GM21619 (cell line): ENCODE results near the gene C1QTNF12.

Experiments used
- ATAC-seq: cut with Tn5 transposase; IDR thresholded peaks from one replicate; pipeline ENCODE4 v1.9.1; 2021; ENCODE audit not compliant: unreplicated experiment

Gene C1QTNF12

GRCh38 chr1:1215080-1215676 lies 31.3 kb downstream of the C1QTNF12 start:
- ATAC-seq = no peak

DNA sequence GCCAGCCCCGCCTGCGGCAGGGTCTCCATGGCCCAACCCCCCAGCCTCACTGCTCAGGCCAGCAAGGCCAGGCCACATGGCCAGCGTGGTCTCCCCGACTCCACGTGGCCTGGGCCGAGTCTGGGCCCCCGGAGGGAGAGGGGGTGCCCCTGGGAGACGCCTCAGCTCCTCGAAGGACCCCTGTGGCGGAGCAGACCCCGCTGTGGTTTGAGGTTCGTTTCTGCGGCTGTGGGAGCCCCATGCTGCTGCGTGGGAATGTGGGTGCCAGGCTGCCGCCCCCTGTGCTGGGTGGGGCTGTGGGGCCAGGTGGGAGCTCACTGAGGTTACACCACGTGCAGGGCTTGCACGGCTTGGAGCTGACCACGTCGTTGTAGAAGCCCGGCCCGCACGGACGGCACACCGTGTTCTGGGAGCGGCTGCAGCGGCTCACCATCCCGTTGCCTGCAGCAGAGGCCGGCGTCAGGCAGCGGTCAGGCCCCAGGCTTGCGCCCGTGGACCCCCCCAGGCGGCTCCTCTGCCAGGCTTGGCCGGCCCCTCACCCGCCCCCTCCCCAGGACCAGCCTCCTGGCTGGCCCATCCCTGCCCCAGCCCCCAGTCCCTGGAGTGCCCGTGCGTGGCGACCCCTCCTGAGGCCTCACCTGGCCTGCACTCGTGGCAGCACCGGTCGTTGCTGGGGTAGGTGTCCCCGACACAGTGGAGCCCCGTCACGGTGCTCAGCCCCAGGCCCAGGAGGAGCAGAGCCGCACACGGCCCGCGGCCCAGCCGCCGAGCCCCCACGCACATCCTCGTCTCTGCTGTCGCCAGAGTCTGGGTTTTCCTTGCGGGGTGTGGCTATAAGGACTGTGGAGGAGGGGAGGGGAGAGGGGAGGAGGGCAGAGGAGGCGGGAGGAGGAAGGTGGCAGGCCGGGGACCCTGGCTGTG lies 32.9 kb downstream of the C1QTNF12 start, which contains the start of gene TNFRSF4:
TNFRSF4 (minus strand) TSS at position 809 of the 921 bp plus-strand sequence; CDS start at position 783, 26 bp downstream.
- no peak for ATAC-seq

GRCh38 chr1:1212780-1213344 lies 33.7 kb downstream of the C1QTNF12 start:
- ATAC-seq = no peak

- ATAC-seq = no peak
Observed at GRCh38 chr1:1211541-1212441, 34.7 kb downstream of the C1QTNF12 start.

GRCh38 chr1:1210726-1211540 lies 35.6 kb downstream of the C1QTNF12 start:
- ATAC-seq = no peak

DNA sequence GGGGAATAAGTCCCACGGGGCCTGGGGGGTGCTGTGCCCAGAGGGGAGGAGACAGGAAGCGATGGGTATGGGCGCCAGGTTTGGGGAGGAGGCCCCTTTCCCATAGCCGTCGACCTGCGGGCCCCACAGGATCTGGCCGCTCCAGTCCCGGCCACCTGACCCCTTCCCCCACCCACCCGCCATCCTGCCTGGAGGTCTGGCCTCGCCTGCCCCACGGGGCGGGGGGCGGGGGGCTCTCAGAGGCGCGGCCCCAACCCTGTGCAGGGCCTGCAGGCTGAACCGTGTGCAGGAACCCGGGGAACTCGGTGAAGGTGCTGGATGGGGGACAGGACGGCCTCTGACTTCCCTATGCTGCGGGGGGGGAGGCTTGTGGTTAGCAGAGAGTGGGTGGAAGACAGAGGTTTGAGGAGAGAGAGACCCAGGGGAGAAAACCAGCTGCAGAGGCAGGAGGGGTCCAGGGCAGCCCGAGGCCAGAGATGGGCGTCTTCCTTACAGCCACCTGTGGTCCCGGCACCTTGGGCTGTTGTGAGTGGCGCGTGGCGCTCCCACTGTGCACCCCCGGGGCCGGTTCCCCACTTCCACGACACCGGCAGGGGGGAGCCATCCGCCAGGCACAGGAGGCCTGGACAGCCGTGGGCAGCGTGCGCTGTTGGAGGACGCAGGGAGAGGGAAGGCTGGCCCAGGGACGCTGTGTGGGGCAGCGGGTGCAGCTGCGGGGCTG lies 37.6 kb downstream of the C1QTNF12 start:
- ATAC-seq = no peak

- ATAC-seq = no peak
Observed at GRCh38 chr1:1207571-1207892, 39.0 kb downstream of the C1QTNF12 start.

DNA sequence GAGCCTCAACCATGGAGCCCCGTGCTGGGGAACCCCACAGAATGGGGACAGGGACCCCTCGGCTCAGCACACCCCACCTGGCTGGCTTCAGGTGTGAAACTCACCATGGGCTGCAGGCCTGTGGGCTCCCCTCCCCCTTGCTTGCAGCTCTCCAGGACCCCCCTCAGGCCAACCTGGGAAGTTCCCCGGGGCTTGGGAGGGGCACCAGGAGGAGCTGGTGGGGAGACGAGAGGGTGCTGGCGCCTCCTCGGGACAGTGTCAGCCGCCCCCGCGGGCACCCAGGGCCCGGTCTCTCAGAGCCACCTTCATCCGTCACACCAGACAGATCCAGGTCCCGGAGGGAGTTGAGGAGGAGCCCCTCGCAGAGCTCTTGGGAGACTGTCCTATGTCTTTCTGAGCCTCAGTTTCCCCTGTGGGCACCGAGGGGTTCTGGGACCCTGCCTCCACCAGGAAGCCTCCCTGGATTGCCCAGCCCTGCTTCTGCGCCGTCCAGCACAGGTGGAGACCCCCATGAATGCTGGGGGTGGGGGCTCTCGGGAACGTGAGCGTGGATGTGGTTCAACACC lies 39.5 kb downstream of the C1QTNF12 start:
- no peak for ATAC-seq

DNA sequence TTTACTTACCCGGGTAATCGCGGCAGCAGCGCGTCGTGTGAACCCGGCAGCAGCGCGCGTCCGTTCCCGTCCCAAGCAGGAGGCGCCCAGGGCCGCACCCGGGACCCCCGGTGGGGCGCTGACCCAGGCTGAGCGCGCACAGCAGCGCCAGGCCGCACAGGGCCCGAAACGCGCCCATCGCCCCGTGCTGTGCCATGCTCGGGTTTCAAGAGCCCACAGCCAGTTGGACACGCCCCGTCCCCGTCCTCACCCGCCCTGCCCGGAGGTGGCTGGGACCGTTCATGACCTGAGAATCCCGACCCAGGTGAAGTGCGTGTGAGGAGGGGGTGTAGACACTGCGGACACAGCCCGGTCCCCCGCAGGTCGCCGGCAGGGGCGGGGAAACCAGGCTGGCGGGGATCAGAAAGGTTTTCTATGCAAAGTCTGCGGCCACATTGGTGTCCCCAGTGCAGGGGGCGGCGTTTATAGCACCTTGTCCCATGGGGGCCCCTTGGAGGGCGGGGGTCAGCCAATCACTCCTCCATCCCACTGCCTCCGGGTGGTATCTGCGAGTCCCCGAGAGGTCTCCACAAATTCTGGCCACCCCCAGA lies 40.1 kb downstream of the C1QTNF12 start, which contains the start of gene TNFRSF18:
TNFRSF18 (minus strand) TSS at position 217 of the 590 bp plus-strand sequence; CDS start at position 196, 21 bp downstream.
- ATAC-seq = no peak

DNA sequence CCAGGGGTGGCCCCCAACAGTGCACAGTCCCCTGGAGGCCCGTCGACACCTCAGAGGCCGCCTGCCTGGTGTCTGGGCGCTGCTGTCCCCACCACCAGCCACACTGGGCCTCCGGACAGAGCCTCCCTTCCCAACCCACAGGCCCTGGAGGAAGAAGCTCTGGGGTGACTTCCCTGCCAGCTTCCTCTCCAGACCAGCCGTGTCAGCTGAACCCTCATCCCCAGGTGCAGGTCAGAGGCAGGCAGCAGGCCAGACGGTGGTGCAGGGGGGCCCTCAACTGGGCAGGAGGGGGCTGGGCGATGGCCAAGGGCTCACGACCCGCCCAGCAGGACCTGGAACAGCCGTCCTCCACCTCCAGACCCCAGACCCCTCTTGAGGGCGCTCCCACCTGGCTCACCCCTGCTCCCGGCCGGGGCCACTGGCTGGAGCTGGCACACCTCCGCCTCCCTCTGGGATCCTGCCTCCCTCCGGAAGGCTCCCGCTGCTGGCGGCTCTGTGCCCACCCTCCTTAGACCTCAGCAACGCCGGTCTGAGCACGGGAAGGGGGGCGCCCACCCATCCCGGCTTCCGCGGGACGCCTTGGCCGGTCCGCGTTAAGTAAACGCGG lies 40.6 kb downstream of the C1QTNF12 start:
- ATAC-seq = no peak

DNA sequence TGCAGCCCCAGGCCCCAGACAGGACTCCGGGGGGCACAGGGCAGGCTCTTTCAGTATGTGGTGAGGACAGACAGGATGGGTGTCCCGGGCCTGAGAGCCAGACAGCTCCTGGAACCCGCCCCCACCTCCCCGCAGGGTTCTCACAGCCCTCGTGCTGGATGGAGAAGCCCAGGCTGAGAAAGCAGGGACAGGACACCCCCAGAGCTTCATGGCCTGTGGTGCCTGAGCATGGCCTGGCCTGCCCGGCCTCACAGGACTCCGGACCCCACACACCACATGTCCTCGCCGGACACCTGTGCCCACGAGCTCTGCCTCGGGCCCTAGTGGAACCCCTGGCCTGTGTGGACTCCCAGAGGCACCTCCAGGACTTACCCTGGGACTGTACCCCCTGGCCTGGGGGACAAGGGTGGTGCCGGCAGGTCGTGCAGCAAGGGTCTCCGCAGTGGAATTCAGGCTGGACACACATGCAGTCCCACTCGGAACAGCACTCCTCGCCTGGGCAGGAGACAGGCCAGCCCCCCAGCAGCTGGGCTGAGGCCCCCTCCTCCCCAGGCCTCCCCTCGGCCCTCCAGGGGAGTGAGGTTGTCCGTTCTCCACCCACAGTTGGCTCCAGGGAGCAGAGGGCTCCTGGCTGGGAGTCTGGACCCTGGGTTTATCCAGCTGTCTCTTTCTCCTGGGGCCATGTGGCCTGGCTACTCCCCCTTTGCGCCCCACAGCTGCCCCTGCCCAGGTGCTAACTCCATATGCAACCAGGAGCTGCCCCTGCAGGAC lies 41.3 kb downstream of the C1QTNF12 start:
- ATAC-seq = no peak

GRCh38 chr1:1204425-1204920 lies 42.0 kb downstream of the C1QTNF12 start:
- no peak for ATAC-seq

- no peak for ATAC-seq
Observed at GRCh38 chr1:1203561-1204424, 42.7 kb downstream of the C1QTNF12 start.

DNA sequence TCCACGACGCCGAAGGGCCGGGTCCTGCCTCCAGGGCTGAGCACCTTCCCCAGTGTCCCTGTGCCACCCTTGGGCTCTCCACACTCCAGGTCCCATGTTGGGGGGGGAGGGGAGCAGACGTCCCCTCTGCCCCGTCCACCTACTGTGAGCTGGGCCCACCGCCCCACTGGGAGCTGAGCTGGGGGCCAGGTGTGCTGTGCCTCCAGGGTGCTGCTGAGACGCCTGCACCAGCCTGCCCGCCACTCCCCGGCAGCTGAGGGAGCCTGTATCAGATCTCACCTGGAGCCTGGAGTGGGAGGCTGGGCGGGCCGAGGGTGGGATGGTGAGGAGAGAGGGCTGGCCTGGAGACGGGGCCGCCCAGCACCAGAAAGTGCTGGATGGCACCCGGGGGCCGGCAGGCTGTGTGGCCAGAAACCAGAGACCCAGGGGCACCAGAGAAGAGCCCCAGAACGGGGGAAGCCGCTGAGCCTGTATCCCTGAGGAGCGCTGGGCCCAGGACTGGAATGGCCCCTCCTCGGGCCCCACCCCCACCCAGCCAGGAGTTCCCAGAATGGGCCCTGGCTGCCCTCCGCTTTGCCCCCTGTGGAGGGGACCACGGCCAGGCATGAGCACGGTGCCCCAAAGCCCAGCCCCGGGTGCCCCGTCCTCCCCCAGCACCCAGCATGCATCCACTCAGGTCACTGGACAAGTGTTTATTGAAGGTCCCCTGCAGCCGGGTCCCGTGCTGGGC lies 43.5 kb downstream of the C1QTNF12 start:
- no peak for ATAC-seq

DNA sequence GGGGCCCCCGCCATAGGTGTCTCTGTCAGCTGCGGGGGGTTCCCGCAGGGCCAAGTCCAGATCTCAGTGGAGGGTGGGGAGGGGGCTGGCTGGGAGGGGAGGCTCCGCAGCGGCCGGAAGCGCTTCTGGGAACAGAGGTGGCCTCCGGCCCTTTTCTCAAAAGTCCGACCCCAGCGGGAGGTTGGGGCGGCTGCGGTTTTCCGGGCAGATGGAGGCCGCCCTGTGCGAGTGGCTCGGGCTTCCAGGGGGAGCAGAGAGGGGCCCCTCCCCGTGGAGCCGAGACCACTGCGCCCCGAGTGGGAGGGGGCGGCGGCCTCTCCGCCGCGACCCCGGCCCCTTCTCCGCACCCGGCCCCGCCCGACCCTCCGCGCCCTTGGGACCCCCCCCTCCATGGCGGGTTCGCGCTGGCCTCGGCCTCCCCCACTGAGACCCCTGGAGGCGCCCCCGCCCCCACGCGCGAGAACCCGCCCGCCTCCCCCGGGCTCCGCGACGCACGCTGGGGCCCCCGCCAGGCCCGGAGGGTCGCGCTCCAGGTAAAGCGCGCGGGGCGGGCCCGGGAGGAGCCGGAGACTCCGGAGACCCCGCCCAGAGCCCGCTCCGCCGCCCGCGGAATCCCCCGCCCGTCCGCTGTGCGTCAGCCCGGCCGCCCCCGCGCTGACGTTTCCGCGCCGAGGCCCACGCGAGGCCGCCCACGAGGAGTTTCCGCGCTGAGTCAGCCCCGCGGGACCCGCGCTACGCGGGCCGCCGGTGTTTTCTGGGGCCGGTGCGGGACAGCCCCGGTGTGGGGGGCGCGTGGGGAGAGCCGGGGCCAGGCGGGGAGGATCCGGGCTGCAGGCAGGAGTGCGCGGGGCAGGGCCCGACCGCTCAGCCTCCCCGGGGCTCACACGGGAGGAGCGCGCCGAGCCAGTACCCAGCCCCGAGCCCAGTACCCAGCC lies 45.4 kb downstream of the C1QTNF12 start:
- ATAC-seq = no peak
